ENCODE results near the gene NBAS. TPM values are rescaled to one million over a fixed set of nuclear protein-coding genes. Genes with fewer than 3 reads are reported as not detected.

The NBAS gene
- polyA plus RNA-seq, 1 donor (not counting 4 experiments of a cell fraction or from before 2014, with no cell fraction given) = 27.9 TPM

DNA sequence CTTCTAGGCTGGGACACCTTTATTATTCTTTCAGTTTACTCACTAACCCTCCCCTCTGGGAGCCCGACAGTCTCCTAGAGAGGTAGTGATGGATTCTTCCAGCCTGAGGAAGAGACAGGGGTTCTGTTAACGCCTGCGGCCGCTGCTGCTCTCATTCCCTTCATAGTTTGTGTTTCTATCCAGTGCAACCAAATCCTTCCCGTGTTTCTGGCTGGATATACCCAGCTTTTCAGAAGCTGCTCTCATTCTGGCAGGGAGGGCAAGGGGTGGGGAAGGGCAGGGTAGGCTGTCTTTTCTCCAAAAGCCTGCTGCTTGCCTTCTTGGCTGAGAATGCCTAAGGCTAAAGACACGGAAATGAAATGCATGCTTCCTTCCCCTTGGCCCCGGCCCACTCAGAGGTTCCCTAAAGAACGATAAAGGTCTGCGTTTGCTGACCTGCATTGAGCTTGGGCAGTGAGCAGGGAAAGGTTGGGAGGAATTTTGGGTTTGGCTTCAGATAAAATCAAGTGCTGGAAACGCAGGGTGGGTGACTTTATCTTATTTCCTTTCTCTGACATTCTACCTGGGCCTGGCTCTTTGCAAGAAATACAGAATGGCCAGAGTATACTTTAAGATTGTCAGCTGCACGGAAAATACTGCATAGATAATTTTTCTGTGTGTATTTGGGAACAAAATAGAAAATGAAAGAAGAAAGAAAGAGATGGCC lies 390.9 kb downstream of the NBAS start:
- Histone ChIP-seq H4K20me1 (ENCODE audit: control insufficient read depth, extremely low read depth, insufficient read depth, low read length) (no peaks in the 10 kb centered on the region), H3K9me3 (ENCODE audit: control insufficient read depth, low read depth, low read length) (no peaks in the 10 kb centered on the region), H3K9ac (ENCODE audit: control insufficient read depth, extremely low read depth, insufficient read depth, low read length) (peak overlapping the region; percentile 76), H3K27me3 (ENCODE audit: control insufficient read depth, extremely low read depth, insufficient read depth, low read length) (no peaks in the 10 kb centered on the region), H3K36me3 (ENCODE audit: control insufficient read depth in 2 of 2, extremely low read depth in 1 of 2, insufficient read depth in 2 of 2, low read length in 2 of 2) (peaks cover 2 to 3% of the 10 kb centered on the region in 2 experiments), H3K27ac (ENCODE audit: control insufficient read depth, insufficient read depth, low read length) (peak overlapping the region; percentile 89), H2AFZ (ENCODE audit: control insufficient read depth, low read length) (peak overlapping the region; percentile 72), H3K9me1 (ENCODE audit: control insufficient read depth, extremely low read depth, insufficient read depth, low read length) (no peaks in the 10 kb centered on the region), H3K79me2 (ENCODE audit: control insufficient read depth, insufficient read depth, low read length) (no peaks in the 10 kb centered on the region), H3K4me2 (ENCODE audit: control insufficient read depth, extremely low read depth, insufficient read depth, low read depth, low read length) (peak overlapping the region; percentile 91), H3K4me3 (ENCODE audit: control insufficient read depth in 2 of 3, extremely low read depth in 1 of 3, insufficient read depth in 2 of 3, low read depth in 1 of 3, low read length in 3 of 3) (peak overlapping the region; percentile 1 to 59 (median 29)), H3K4me1 (ENCODE audit: control insufficient read depth, extremely low read depth, insufficient read depth, low read length) (peaks cover 20% of the 10 kb centered on the region)
- DNase-seq (ENCODE audit: low read depth, low spot score) (no peak), FAIRE-seq (peak; percentile 34)
- TF ChIP-seq EZH2 (IDR thresholded peaks at IDR 0.05; ENCODE audit: low read length) = no peak
- TF ChIP-seq, protein P1, sequence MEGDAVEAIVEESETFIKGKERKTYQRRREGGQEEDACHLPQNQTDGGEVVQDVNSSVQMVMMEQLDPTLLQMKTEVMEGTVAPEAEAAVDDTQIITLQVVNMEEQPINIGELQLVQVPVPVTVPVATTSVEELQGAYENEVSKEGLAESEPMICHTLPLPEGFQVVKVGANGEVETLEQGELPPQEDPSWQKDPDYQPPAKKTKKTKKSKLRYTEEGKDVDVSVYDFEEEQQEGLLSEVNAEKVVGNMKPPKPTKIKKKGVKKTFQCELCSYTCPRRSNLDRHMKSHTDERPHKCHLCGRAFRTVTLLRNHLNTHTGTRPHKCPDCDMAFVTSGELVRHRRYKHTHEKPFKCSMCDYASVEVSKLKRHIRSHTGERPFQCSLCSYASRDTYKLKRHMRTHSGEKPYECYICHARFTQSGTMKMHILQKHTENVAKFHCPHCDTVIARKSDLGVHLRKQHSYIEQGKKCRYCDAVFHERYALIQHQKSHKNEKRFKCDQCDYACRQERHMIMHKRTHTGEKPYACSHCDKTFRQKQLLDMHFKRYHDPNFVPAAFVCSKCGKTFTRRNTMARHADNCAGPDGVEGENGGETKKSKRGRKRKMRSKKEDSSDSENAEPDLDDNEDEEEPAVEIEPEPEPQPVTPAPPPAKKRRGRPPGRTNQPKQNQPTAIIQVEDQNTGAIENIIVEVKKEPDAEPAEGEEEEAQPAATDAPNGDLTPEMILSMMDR (optimal IDR thresholded peaks at IDR 0.05 in 1 of 3, IDR thresholded peaks at IDR 0.05 in 1 of 3, conservative IDR thresholded peaks at IDR 0.05 in 1 of 3; ENCODE audit: extremely low read depth in 1 of 3, insufficient read depth in 2 of 3, low read length in 3 of 3) = no peak
- dilution Hi-C loops (cut with MboI; ENCODE audit: extremely low pct_ligation_motif_present, low sequenced_read_pairs) = no loop called here

DNA sequence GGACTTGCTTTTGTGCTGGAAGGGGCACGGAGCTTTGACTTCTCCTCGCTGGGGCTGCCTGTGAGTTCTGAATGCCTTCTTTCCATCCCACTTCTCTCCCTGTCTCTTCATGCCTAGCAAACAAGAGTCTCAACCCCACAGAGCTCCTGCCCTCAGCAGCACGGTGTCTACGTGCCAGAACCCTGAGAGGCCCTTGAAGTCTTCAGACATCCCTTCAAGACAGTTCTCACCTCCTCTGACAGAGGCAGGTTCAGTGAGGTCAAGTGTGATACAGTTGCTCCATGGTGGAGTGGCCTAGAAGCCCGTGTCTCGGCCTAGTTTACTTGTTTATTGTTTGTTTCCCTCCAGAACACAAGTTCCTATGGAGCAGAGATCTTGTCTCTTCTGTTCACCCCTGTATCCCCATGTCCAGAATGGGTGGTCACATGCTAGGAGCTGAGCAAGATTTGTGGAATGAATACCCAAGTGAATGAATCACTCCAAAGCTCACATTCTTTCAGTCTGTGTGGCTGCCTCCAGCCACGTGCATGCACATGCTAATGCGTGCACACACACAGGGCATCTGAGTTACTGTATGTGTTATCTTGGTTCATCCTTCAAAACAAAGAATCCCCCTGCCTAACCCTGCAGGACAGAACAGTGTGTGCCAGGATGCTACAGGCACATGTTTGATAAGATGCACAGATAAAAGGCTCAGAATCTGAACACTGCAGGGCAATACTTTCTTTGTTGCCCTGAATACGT lies 391.6 kb downstream of the NBAS start:
- dilution Hi-C loops (cut with MboI; ENCODE audit: extremely low pct_ligation_motif_present, low sequenced_read_pairs) = no loop called here
- TF ChIP-seq EZH2 (IDR thresholded peaks at IDR 0.05; ENCODE audit: low read length) = no peak
- TF ChIP-seq, protein P1 (optimal IDR thresholded peaks at IDR 0.05 in 1 of 3, IDR thresholded peaks at IDR 0.05 in 1 of 3, conservative IDR thresholded peaks at IDR 0.05 in 1 of 3; ENCODE audit: extremely low read depth in 1 of 3, insufficient read depth in 2 of 3, low read length in 3 of 3) = no peak
- Histone ChIP-seq H3K4me2 (ENCODE audit: control insufficient read depth, extremely low read depth, insufficient read depth, low read depth, low read length) (peak overlapping the region; percentile 91), H3K9ac (ENCODE audit: control insufficient read depth, extremely low read depth, insufficient read depth, low read length) (peak overlapping the region; percentile 76), H3K9me3 (ENCODE audit: control insufficient read depth, low read depth, low read length) (no peaks in the 10 kb centered on the region), H3K27ac (ENCODE audit: control insufficient read depth, insufficient read depth, low read length) (peak overlapping the region; percentile 89), H3K4me3 (ENCODE audit: control insufficient read depth in 2 of 3, extremely low read depth in 1 of 3, insufficient read depth in 2 of 3, low read depth in 1 of 3, low read length in 3 of 3) (peak overlapping the region; percentile 1 to 59 (median 29)), H3K4me1 (ENCODE audit: control insufficient read depth, extremely low read depth, insufficient read depth, low read length) (peaks cover 20% of the 10 kb centered on the region), H3K36me3 (ENCODE audit: control insufficient read depth in 2 of 2, extremely low read depth in 1 of 2, insufficient read depth in 2 of 2, low read length in 2 of 2) (peaks cover 2 to 3% of the 10 kb centered on the region in 2 experiments), H3K27me3 (ENCODE audit: control insufficient read depth, extremely low read depth, insufficient read depth, low read length) (no peaks in the 10 kb centered on the region), H3K9me1 (ENCODE audit: control insufficient read depth, extremely low read depth, insufficient read depth, low read length) (no peaks in the 10 kb centered on the region), H4K20me1 (ENCODE audit: control insufficient read depth, extremely low read depth, insufficient read depth, low read length) (no peaks in the 10 kb centered on the region), H3K79me2 (ENCODE audit: control insufficient read depth, insufficient read depth, low read length) (no peaks in the 10 kb centered on the region), H2AFZ (ENCODE audit: control insufficient read depth, low read length) (peak overlapping the region; percentile 72)
- FAIRE-seq = peak; percentile 94
- peak; percentile 85 for DNase-seq (ENCODE audit: low read depth, low spot score)

All from keratinocyte (primary cell).